Liver (tissue), 9 donors: ENCODE results near the gene ALKBH4. TPM values are rescaled to one million over a fixed set of nuclear protein-coding genes. Genes with fewer than 3 reads are reported as not detected.
A peak's percentile ranks its signal among the peaks of the same experiment; 100 is the strongest.

Experiments used
- DNase-seq: peaks from one replicate; pipeline ENCODE4 v3.0.0-alpha.2; 2017; ENCODE audit warnings: low spot score
- H3K27ac ChIP-seq, 2 donors: one replicate each; pipeline ENCODE4 v1.7.0; 2013; ENCODE audit warnings: inconsistent platforms in 2 of 2, low read length in 2 of 2, control low read depth in 1 of 2, low read depth in 1 of 2, mild to moderate bottlenecking in 1 of 2
- H3K27me3 ChIP-seq, 4 donors: one replicate each; pipeline versions ENCODE4 v1.6.1 to v1.7.0; 2013; ENCODE audit warnings: low read length in 3 of 4, inconsistent platforms in 1 of 4, mild to moderate bottlenecking in 1 of 4, moderate library complexity in 1 of 4; ENCODE audit not compliant: control insufficient read depth in 4 of 4, insufficient read depth in 4 of 4
- H3K36me3 ChIP-seq, 4 donors: one replicate each; pipeline versions ENCODE4 v1.6.1 to v1.7.0; 2013; ENCODE audit warnings: low read length in 3 of 4, mild to moderate bottlenecking in 3 of 4, low read depth in 1 of 4, moderate library complexity in 1 of 4; ENCODE audit not compliant: control insufficient read depth in 4 of 4, insufficient read depth in 3 of 4
- H3K4me1 ChIP-seq, 4 donors: one replicate each; pipeline versions ENCODE4 v1.6.1 to v1.7.0; 2013; ENCODE audit warnings: low read length in 3 of 4, mild to moderate bottlenecking in 3 of 4, moderate library complexity in 1 of 4; ENCODE audit not compliant: control insufficient read depth in 4 of 4, insufficient read depth in 4 of 4
- H3K4me3 ChIP-seq, 3 donors: one replicate each; pipeline versions ENCODE4 v1.6.1 to v1.7.0; 2013; ENCODE audit warnings: low read length in 3 of 3, control low read depth in 1 of 3, low read depth in 1 of 3, mild to moderate bottlenecking in 1 of 3
- H3K9ac ChIP-seq, 2 donors: one replicate each; pipeline ENCODE4 v1.7.0; 2013; ENCODE audit warnings: low read length in 2 of 2, mild to moderate bottlenecking in 2 of 2, moderate library complexity in 2 of 2, control low read depth in 1 of 2, low read depth in 1 of 2
- H3K9me3 ChIP-seq, 4 donors: one replicate each; pipeline versions ENCODE4 v1.6.1 to v1.7.0; 2013; ENCODE audit warnings: low read length in 3 of 4; ENCODE audit not compliant: control insufficient read depth in 4 of 4
- CTCF ChIP-seq: fragments of 150-350 bp; IDR thresholded peaks from 2 replicates; pipeline ENCODE4 v1.5.1; 2017; ENCODE audit warnings: improper control_type of control experiment, low read depth, low read length; ENCODE audit not compliant: missing input control
- EGR1 ChIP-seq, 2 donors: IDR thresholded peaks; 2 replicates each; pipeline ENCODE4 v1.6.1; 2016 to 2018; ENCODE audit warnings: antibody characterized with exemption in 2 of 2, low read depth in 2 of 2
- FOXA2 ChIP-seq: IDR thresholded peaks from 2 replicates; pipeline ENCODE4 v1.6.1; 2016; ENCODE audit warnings: antibody characterized with exemption
- GABPA ChIP-seq, 2 donors: IDR thresholded peaks in 1 of 2; conservative IDR thresholded peaks in 1 of 2; 2 replicates each; pipeline ENCODE4 v1.6.1; 2016; ENCODE audit warnings: antibody characterized with exemption in 2 of 2, mild to moderate bottlenecking in 1 of 2, moderate library complexity in 1 of 2
- HNF4A ChIP-seq, 2 donors: conservative IDR thresholded peaks; 2 replicates each; pipeline ENCODE4 v1.6.1; 2016; ENCODE audit warnings: antibody characterized with exemption in 2 of 2, mild to moderate bottlenecking in 2 of 2
- HNF4G ChIP-seq: IDR thresholded peaks from 2 replicates; pipeline ENCODE4 v1.6.1; 2016; ENCODE audit warnings: antibody characterized with exemption
- JUND ChIP-seq, 2 donors: IDR thresholded peaks; 2 replicates each; pipeline ENCODE4 v1.6.1; 2016; ENCODE audit warnings: antibody characterized with exemption in 2 of 2
- RAD21 ChIP-seq, 2 donors: IDR thresholded peaks; 2 replicates each; pipeline ENCODE4 v1.6.1; 2016; ENCODE audit warnings: antibody characterized with exemption in 2 of 2, mild to moderate bottlenecking in 2 of 2
- SP1 ChIP-seq: IDR thresholded peaks from 2 replicates; pipeline ENCODE4 v1.6.1; 2018; ENCODE audit warnings: antibody characterized with exemption, mild to moderate bottlenecking
- YY1 ChIP-seq: IDR thresholded peaks from 2 replicates; pipeline ENCODE4 v1.6.1; 2016; ENCODE audit warnings: antibody characterized with exemption, mild to moderate bottlenecking
- WGBS: extraction: QIAGEN DNeasy Blood & Tissue Kit; methylation state at CpG from one replicate; pipeline ENCODE4 v1.1.7; 2013; 5-methylcytosine and 5-hydroxymethylcytosine counted together
- polyA plus RNA-seq, 2 donors: library from polyadenylated mRNA; stranded (reverse) in 1 of 2; unstranded in 1 of 2; fragments of 200-250 nt in 1 of 2; fragments of >200 nt in 1 of 2; fragmentation: Nextera tagmentation in 1 of 2; extraction: Ambion mirVana in 1 of 2; gene quantifications; one replicate each; pipeline versions ENCODE4 v1.2.1 to v1.2.3, GENCODE V29; 2013 to 2015
- total RNA-seq, 2 donors: library from RNA; depleted of rRNA; stranded (reverse); fragments of >200 nt; gene quantifications; one replicate each; pipeline ENCODE4 v1.2.3, GENCODE V29; 2014
- TF ChIP-seq, protein P1 (sequence below): IDR thresholded peaks from 2 replicates; pipeline ENCODE4 v1.6.1; 2016; ENCODE audit warnings: antibody characterized with exemption
- TF ChIP-seq, protein P2 (sequence below): IDR thresholded peaks from 2 replicates; pipeline ENCODE4 v1.6.1; 2016; ENCODE audit warnings: antibody characterized with exemption, mild to moderate bottlenecking
- TF ChIP-seq, protein P3 (sequence below): IDR thresholded peaks from 2 replicates; pipeline ENCODE4 v1.6.1; 2016; ENCODE audit warnings: antibody characterized with exemption
- donor health status: healthy.
- donor health status: healthy.
- donor health status: healthy.
- donor health status: healthy.
- donor health status: healthy.

Gene ALKBH4
- total and polyA plus RNA-seq, 4 donors: 5.7 to 8.7 (median 6.9) TPM

DNA sequence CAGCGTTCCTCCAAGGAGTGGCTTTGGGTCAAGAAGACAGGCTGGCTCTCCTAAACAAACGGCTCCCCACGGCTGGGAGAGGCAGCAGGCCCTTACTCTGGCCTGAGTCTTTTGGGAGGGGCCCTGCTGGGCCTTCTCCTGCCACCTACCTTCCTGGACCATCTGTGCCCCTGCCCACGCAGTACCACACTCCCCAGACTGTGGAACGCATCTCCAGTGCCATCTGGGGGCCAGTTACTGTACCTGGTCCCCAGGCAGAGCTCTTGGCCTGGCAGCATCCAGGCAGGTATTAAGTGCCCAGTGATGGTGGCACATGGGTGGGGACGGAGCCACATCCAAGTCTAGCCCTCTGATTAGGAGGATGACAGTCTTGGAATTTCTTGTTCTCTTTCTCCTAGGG lies 14.4 kb downstream of the ALKBH4 start:
- Histone ChIP-seq H3K4me1 (no peaks in the 10 kb centered on the region), H3K9ac (no peak overlapping the region), H3K9me3 (no peaks in the 10 kb centered on the region), H3K4me3 (no peak overlapping the region), H3K36me3 (peaks cover 0 to 2% (median under 1%) of the 10 kb centered on the region in 4 donors), H3K27ac (no peak overlapping the region), H3K27me3 (no peaks in the 10 kb centered on the region)
- no peak for DNase-seq
- 81% methylated on average over 6 of the region's 6 CpGs for WGBS
- TF ChIP-seq, protein P1, sequence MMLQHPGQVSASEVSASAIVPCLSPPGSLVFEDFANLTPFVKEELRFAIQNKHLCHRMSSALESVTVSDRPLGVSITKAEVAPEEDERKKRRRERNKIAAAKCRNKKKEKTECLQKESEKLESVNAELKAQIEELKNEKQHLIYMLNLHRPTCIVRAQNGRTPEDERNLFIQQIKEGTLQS: no peak
- peak in 1 of 2 donors; percentile 49 for TF ChIP-seq RAD21 (IDR thresholded peaks at IDR 0.05)

GRCh38 chr7:102449136-102449535 lies 15.5 kb downstream of the ALKBH4 start:
- H3K4me3 ChIP-seq: no peak overlapping the region

GRCh38 chr7:102447311-102447710 lies 17.4 kb downstream of the ALKBH4 start:
- no peaks in the 10 kb centered on the region for H3K9me3 ChIP-seq
- no peak overlapping the region for H3K9ac ChIP-seq
- no peaks in the 10 kb centered on the region for H3K4me1 ChIP-seq
- H3K27me3 ChIP-seq: no peaks in the 10 kb centered on the region
- no peak overlapping the region for H3K27ac ChIP-seq
- H3K36me3 ChIP-seq: peaks cover 0 to 2% (median 0%) of the 10 kb centered on the region in 4 donors
- WGBS: 88% methylated on average over 14 of the region's 14 CpGs
- H3K4me3 ChIP-seq: no peak overlapping the region
- DNase-seq: no peak
- TF ChIP-seq RAD21 (IDR thresholded peaks at IDR 0.05) (no peak), SP1 (no peak), HNF4A (conservative IDR thresholded peaks at IDR 0.05) (no peak), FOXA2 (no peak), CTCF (no peak), JUND (IDR thresholded peaks at IDR 0.05) (no peak), GABPA (IDR thresholded peaks at IDR 0.05 in 1 of 2, conservative IDR thresholded peaks at IDR 0.05 in 1 of 2) (no peak), EGR1 (IDR thresholded peaks at IDR 0.05; ENCODE audit: low read depth in 2 of 2) (no peak), HNF4G (no peak)
- TF ChIP-seq, protein P2, sequence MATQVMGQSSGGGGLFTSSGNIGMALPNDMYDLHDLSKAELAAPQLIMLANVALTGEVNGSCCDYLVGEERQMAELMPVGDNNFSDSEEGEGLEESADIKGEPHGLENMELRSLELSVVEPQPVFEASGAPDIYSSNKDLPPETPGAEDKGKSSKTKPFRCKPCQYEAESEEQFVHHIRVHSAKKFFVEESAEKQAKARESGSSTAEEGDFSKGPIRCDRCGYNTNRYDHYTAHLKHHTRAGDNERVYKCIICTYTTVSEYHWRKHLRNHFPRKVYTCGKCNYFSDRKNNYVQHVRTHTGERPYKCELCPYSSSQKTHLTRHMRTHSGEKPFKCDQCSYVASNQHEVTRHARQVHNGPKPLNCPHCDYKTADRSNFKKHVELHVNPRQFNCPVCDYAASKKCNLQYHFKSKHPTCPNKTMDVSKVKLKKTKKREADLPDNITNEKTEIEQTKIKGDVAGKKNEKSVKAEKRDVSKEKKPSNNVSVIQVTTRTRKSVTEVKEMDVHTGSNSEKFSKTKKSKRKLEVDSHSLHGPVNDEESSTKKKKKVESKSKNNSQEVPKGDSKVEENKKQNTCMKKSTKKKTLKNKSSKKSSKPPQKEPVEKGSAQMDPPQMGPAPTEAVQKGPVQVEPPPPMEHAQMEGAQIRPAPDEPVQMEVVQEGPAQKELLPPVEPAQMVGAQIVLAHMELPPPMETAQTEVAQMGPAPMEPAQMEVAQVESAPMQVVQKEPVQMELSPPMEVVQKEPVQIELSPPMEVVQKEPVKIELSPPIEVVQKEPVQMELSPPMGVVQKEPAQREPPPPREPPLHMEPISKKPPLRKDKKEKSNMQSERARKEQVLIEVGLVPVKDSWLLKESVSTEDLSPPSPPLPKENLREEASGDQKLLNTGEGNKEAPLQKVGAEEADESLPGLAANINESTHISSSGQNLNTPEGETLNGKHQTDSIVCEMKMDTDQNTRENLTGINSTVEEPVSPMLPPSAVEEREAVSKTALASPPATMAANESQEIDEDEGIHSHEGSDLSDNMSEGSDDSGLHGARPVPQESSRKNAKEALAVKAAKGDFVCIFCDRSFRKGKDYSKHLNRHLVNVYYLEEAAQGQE: no peak
- TF ChIP-seq, protein P1: no peak

More at GRCh38 chr7:102449136-102449535, 15.5 kb downstream of the ALKBH4 start:
- peaks cover 0 to 2% (median 0%) of the 10 kb centered on the region in 4 donors for H3K36me3 ChIP-seq
- H3K27ac ChIP-seq: no peak overlapping the region
- 95% methylated on average over 15 of the region's 15 CpGs for WGBS
- H3K4me1 ChIP-seq: no peaks in the 10 kb centered on the region
- DNase-seq: no peak
- no peak overlapping the region for H3K9ac ChIP-seq
- no peak for TF ChIP-seq JUND (IDR thresholded peaks at IDR 0.05)
- TF ChIP-seq GABPA (IDR thresholded peaks at IDR 0.05 in 1 of 2, conservative IDR thresholded peaks at IDR 0.05 in 1 of 2): no peak
- no peak for TF ChIP-seq RAD21 (IDR thresholded peaks at IDR 0.05)
- TF ChIP-seq HNF4A (conservative IDR thresholded peaks at IDR 0.05): no peak
- TF ChIP-seq YY1: no peak
- TF ChIP-seq, protein P2: no peak
- TF ChIP-seq, protein P3, sequence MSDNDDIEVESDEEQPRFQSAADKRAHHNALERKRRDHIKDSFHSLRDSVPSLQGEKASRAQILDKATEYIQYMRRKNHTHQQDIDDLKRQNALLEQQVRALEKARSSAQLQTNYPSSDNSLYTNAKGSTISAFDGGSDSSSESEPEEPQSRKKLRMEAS: no peak
- no peaks in the 10 kb centered on the region for H3K27me3 ChIP-seq
- no peaks in the 10 kb centered on the region for H3K9me3 ChIP-seq
